Esophagus muscularis mucosa (tissue), 4 donors: ENCODE measurements around the gene FBXL7. TPM values are rescaled to one million over a fixed set of nuclear protein-coding genes. Genes with fewer than 3 reads are reported as not detected.

Source experiments
- DNase-seq: peaks from one replicate; pipeline ENCODE4 v3.0.0-alpha.2; 2017; ENCODE audit errors: extremely low spot score
- H3K27ac ChIP-seq, 4 donors: fragments of 200-600 bp; sonication (generic); replicated peaks in 1 of 4; 1 replicate in 3 of 4; 2 replicates in 1 of 4; pipeline ENCODE4 v1.5.1; 2016 to 2019; ENCODE audit warnings: mild to moderate bottlenecking in 1 of 4
- H3K27me3 ChIP-seq, 4 donors: fragments of 200-600 bp; sonication (generic); one replicate each; pipeline versions ENCODE4 v1.5.1 to v1.6.0; 2016 to 2019
- H3K36me3 ChIP-seq, 4 donors: fragments of 200-600 bp; sonication (generic); one replicate each; pipeline ENCODE4 v1.5.1; 2016 to 2019
- H3K4me1 ChIP-seq, 4 donors: fragments of 200-600 bp; sonication (generic); one replicate each; pipeline ENCODE4 v1.5.1; 2016 to 2019
- H3K4me3 ChIP-seq, 4 donors: fragments of 200-600 bp; sonication (generic); 1 replicate in 2 of 4; 2 replicates in 2 of 4; pipeline ENCODE4 v1.5.1; 2016 to 2019; ENCODE audit warnings: mild to moderate bottlenecking in 4 of 4, moderate library complexity in 1 of 4
- H3K9me3 ChIP-seq, 4 donors: fragments of 200-600 bp; sonication (generic); 1 replicate in 3 of 4; 2 replicates in 1 of 4; pipeline ENCODE4 v1.5.1; 2016 to 2019
- EP300 ChIP-seq: sonication (generic); formaldehyde crosslinking; IDR thresholded peaks from one replicate; pipeline ENCODE4 v1.6.1; 2017; ENCODE audit warnings: antibody characterized with exemption
- POLR2A ChIP-seq: fragments of 450-650 bp; IDR thresholded peaks from one replicate; pipeline ENCODE4 v1.6.1; 2017; ENCODE audit warnings: antibody characterized with exemption, moderate library complexity, mild to moderate bottlenecking, low read depth
- POLR2AphosphoS5 ChIP-seq, 2 donors: sonication (generic); formaldehyde crosslinking; IDR thresholded peaks; one replicate each; pipeline ENCODE4 v1.6.1; 2017; ENCODE audit warnings: antibody characterized with exemption in 2 of 2
- WGBS: methylation state at CpG from one replicate; pipeline ENCODE4 v1.1.5; 2018; 5-methylcytosine and 5-hydroxymethylcytosine counted together
- intact Hi-C: fragments of 100-400 bp; cut with DNase I; formaldehyde crosslinking; loops from one replicate; pipeline ENCODE4 v1.15.1; 2023
- total RNA-seq, 4 donors: library from RNA; depleted of rRNA; stranded (reverse); fragments of >200 nt; gene quantifications; one replicate each; pipeline versions ENCODE4 v1.1.0 to v1.2.1, GENCODE V29; 2016
- TF ChIP-seq, protein P1 (sequence below), 3 experiments: fragments of 200-600 bp in 2 of 3; fragments of 450-650 bp in 1 of 3; sonication (generic) in 2 of 3; IDR thresholded peaks; one replicate each; pipeline ENCODE4 v1.5.1; 2017 to 2019; ENCODE audit warnings: antibody characterized with exemption in 3 of 3, mild to moderate bottlenecking in 2 of 3, moderate library complexity in 1 of 3

The FBXL7 gene
- total RNA-seq, 4 donors from 2014 or later: 25.7 to 37.7 (median 27.6) TPM

GRCh38 chr5:15515229-15515628, 15.2 kb downstream of the FBXL7 start:
- no peaks in the 10 kb centered on the region for H3K27me3 ChIP-seq
- no peaks in the 10 kb centered on the region for H3K9me3 ChIP-seq
- H3K4me3 ChIP-seq: no peak overlapping the region
- 62% methylated on average over 1 of the region's 1 CpG for WGBS
- H3K4me1 ChIP-seq: peaks cover 19 to 52% (median 26%) of the 10 kb centered on the region in 4 donors
- H3K27ac ChIP-seq: no peak overlapping the region
- DNase-seq: peak; percentile 42
- no peaks in the 10 kb centered on the region for H3K36me3 ChIP-seq
- intact Hi-C loops: no loop called here
- TF ChIP-seq, protein P1, sequence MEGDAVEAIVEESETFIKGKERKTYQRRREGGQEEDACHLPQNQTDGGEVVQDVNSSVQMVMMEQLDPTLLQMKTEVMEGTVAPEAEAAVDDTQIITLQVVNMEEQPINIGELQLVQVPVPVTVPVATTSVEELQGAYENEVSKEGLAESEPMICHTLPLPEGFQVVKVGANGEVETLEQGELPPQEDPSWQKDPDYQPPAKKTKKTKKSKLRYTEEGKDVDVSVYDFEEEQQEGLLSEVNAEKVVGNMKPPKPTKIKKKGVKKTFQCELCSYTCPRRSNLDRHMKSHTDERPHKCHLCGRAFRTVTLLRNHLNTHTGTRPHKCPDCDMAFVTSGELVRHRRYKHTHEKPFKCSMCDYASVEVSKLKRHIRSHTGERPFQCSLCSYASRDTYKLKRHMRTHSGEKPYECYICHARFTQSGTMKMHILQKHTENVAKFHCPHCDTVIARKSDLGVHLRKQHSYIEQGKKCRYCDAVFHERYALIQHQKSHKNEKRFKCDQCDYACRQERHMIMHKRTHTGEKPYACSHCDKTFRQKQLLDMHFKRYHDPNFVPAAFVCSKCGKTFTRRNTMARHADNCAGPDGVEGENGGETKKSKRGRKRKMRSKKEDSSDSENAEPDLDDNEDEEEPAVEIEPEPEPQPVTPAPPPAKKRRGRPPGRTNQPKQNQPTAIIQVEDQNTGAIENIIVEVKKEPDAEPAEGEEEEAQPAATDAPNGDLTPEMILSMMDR (IDR thresholded peaks at IDR 0.05): no peak

DNA sequence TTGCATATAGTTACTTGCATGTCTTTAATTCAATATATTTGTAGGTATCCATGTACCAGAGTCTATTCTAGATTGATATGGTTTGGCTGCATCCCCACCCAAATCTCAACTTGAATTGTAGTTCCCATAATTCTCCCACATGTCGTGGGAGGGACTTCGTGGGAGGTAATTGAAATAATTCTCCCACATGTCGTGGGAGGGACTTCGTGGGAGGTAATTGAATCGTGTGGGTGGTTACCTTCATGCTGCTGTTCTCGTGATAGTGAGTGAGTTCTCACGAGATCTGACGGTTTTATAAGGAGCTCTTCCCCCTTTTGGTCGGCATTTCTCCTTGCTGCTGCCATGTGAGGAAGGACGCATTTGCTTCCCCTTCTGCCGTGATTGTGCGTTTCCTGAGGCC, 16.5 kb downstream of the FBXL7 start:
- H3K27me3 ChIP-seq: no peaks in the 10 kb centered on the region
- WGBS: 84% methylated on average over 12 of the region's 12 CpGs
- no peak overlapping the region for H3K27ac ChIP-seq
- no peak overlapping the region for H3K4me3 ChIP-seq
- TF ChIP-seq POLR2A (no peak), EP300 (no peak)
- peak; percentile 5 for DNase-seq
- H3K4me1 ChIP-seq: peaks cover 15 to 49% (median 23%) of the 10 kb centered on the region in 4 donors
- no peaks in the 10 kb centered on the region for H3K9me3 ChIP-seq
- H3K36me3 ChIP-seq: no peaks in the 10 kb centered on the region
- intact Hi-C loops: no loop called here

DNA sequence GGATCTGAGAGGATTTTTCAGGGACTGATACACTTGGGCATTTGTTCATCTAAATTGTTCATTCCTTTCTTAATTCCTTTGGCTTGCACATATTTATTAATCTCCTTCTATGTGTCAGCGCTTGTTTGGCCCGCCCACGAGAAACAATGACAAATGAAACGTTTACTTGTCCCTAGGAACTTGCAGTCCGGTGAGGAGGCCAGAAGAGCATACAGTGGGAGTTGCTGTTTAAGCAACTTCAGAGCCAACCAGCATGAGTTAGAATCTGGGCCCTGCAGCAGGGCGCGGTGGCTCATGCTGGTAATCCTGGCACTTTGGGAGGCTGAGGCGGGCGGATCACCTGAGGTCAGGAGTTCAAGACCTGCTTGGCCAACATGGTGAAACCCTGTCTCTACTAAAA, 18.8 kb downstream of the FBXL7 start:
- DNase-seq: peak; percentile 47
- WGBS: 92% methylated on average over 9 of the region's 9 CpGs
- Histone ChIP-seq H3K9me3 (no peaks in the 10 kb centered on the region), H3K4me1 (peaks cover 15 to 60% (median 29%) of the 10 kb centered on the region in 4 donors), H3K4me3 (no peak overlapping the region), H3K27me3 (no peaks in the 10 kb centered on the region), H3K27ac (no peak overlapping the region), H3K36me3 (no peaks in the 10 kb centered on the region)
- no peak for TF ChIP-seq POLR2AphosphoS5 (IDR thresholded peaks at IDR 0.05)
- no peak for TF ChIP-seq POLR2A
- TF ChIP-seq, protein P1 (IDR thresholded peaks at IDR 0.05): no peak
- no peak for TF ChIP-seq EP300
- intact Hi-C loops: no loop called here

- TF ChIP-seq POLR2AphosphoS5 (IDR thresholded peaks at IDR 0.05) (no peak), POLR2A (no peak), EP300 (no peak)
- TF ChIP-seq, protein P1 (IDR thresholded peaks at IDR 0.05): no peak
- Histone ChIP-seq H3K27ac (no peak overlapping the region), H3K4me1 (peaks cover 10 to 43% (median 20%) of the 10 kb centered on the region in 4 donors), H3K36me3 (no peaks in the 10 kb centered on the region), H3K4me3 (no peak overlapping the region), H3K27me3 (no peaks in the 10 kb centered on the region), H3K9me3 (no peaks in the 10 kb centered on the region)
- intact Hi-C loops: no loop called here
- WGBS: 88% methylated on average over 5 of the region's 5 CpGs
- DNase-seq: peak; percentile 57
These were observed 20.9 kb downstream of the FBXL7 start for GRCh38 chr5:15520856-15521255.

- H3K27me3 ChIP-seq: no peaks in the 10 kb centered on the region
These were observed 21.6 kb downstream of the FBXL7 start for GRCh38 chr5:15521381-15522186.

More at GRCh38 chr5:15521381-15522186, 21.6 kb downstream of the FBXL7 start:
- 42% methylated on average over 8 of the region's 8 CpGs for WGBS
- peak; percentile 24 for DNase-seq
- no peak for TF ChIP-seq POLR2A
- no peak for TF ChIP-seq POLR2AphosphoS5 (IDR thresholded peaks at IDR 0.05)
- TF ChIP-seq EP300: no peak
- TF ChIP-seq, protein P1 (IDR thresholded peaks at IDR 0.05): no peak
- Histone ChIP-seq H3K9me3 (no peaks in the 10 kb centered on the region), H3K4me1 (peaks cover 10 to 49% (median 24%) of the 10 kb centered on the region in 4 donors), H3K36me3 (no peaks in the 10 kb centered on the region), H3K4me3 (no peak overlapping the region), H3K27ac (no peak overlapping the region)
- intact Hi-C loops: no loop called here
